ENCODE data around the gene MAP3K21.

The MAP3K21 gene

DNA sequence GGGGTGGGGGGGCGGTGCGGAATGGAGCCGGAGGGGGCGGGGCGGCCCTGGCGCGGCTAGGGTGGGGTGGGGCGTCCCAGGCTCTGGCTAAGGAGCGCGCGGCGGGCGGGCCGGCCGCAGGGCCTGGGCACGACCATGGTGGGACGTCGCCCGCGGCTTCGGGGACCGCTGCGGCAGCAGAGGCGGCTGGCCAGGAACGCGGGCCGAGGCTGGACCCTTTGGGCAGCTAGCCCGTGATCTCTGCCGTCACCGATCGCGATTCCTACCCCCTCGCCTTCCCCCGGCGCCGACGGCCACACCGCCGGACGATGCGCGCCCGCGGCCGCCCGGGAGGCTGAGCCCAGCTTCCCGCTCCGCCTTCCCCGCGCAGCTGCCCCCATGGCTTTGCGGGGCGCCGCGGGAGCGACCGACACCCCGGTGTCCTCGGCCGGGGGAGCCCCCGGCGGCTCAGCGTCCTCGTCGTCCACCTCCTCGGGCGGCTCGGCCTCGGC, at the start of gene MAP3K21:
Gene MAP3K21, plus strand, starts transcription at position 74 of the 491 bp plus-strand sequence. Its CDS starts 305 bp downstream, at position 379.
- DNase-seq (ENCODE audit: low read depth) = no peak

- DNase-seq (ENCODE audit: low read depth) = no peak
Observed at GRCh38 chr1:233278631-233279030, 48.9 kb upstream of the MAP3K21 start.

DNA sequence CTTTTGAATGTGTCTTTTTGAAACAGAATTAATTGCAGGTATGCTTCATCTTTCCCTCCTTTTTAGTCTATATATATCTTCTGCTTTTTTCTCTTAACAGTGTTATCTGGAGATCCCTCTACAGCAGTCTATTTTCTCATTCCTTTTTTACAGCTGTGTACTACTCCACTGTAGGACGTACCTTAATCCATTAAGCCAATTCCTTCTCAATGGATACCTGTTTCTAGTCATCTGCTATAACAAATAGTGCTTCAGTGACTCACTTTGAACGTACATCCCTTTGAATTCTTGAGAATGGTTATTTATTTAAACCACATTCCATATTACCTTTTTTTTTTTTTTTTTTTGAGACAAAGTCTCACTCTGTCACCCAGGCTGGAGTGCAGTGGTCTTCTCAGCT, 47.6 kb upstream of the MAP3K21 start:
- DNase-seq (ENCODE audit: low read depth) = no peak

GRCh38 chr1:233281711-233282581, 45.6 kb upstream of the MAP3K21 start:
- no peak for DNase-seq (ENCODE audit: low read depth)

DNA sequence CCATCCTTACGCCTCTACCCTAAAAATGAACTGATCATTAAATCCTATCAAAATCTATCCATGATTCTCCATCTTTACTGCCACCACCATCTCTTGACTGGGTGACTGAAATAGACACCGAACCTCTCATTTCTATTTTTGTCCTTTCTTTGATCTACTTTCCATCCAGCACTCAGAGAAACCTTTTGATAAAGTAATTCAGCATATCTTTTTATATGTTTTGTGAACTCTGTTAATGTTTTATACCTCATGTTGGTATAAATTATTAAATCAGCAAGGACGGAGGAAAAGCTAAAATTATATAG, 45.0 kb upstream of the MAP3K21 start:
- DNase-seq (ENCODE audit: low read depth) = no peak

DNA sequence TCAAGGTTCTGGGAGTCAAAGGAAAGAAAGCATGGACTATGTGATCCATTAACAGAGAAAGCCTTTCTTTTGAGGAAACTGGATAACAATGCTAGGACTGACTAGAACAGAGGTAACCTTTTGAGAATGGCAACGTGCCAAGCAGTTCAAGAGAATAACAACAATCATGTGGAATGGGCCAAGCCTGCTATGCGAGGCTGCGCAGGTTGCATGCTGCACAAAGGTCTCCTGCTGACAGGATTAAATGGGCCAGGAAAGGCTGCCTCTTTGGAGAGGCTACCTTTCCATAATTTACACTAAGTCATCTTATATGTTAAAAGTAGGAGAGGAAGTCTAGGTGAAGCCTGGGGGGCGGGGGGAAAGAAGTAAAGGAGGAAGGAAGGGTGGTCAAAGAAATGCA, 37.8 kb upstream of the MAP3K21 start:
- DNase-seq (ENCODE audit: low read depth) = no peak

DNA sequence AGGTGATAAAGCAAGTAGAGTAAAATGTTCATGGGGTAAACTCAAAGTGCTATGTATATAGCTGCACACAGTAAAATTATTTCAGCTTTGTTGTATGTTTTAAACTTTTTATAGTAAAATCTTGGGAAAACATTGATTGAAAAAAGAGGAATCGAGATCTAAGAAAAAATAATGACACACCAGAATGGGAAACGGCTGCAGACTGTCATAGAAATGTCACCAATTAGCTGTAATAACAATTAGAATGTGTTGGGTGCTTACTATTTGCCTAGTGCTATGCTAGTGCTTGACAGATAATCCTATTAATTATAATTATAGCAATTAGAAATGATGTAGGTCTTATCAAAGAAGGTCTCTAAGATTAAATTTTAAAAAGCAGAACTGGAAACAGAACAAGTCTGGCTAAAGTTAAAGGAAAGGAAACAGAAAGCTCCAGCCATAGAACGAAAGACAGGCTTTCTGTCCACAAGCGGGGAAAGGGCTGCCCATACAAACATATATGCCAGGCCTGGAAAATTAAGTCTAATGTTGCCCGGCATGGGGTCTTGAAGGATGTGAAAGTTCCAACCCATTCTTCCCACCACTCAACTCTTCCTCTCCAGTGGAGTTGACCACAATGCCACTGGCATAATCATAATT, 37.0 kb upstream of the MAP3K21 start:
- DNase-seq (ENCODE audit: low read depth) = no peak

DNA sequence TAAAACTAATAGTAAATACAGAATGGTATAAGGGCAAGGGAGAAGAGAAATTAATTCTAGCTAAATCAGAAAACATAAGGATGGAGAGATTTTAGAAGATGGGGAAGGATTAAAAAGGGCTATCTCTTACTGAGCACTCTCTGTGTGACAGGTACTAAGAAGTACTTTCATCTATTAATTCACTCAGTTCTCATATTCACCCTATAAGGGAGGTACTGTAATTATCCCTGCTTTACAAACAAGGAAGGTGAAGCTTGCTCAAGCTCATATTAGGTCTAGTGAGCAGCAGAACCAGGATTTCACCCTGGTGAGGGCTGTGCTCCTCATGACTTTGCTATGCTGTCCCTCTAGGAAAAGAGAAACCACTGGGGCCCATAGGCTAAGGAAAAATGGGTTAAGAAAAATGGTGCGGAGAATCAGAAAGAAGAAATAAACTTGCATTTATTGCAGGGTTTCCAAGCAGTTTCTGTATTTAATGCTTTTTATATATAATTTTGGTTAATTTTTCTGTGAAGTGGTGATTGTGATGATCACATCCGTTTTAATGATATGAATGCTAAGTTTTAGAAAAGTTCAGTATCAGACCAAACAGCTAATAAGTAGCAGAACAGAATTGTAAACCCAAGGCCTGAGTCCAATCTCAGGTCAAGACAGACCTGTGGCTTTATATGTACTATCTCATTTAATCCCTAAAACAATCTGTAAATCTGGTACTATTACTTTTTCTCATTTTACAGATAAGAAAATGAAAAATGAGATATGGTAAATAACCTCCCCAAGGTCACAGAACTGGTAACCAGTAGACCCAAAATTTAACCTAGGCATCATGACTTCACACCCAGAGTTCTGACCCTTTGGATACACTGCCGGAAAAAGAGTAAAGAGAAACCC, 33.7 kb upstream of the MAP3K21 start:
- no peak for DNase-seq (ENCODE audit: low read depth)

GRCh38 chr1:233294913-233295236, 32.6 kb upstream of the MAP3K21 start:
- DNase-seq (ENCODE audit: low read depth) = peak; percentile 21

- peak; percentile 32 for DNase-seq (ENCODE audit: low read depth)
Observed at GRCh38 chr1:233295237-233295974, 32.1 kb upstream of the MAP3K21 start, which contains the start of gene PCNX2. PCNX2 (minus strand) TSS chr1:233295725; CDS start chr1:233295478, 247 bp downstream.

GRCh38 chr1:233295975-233296322, 31.6 kb upstream of the MAP3K21 start:
- DNase-seq (ENCODE audit: low read depth) = no peak

- DNase-seq (ENCODE audit: low read depth) = no peak
Observed at GRCh38 chr1:233299450-233299849, 28.1 kb upstream of the MAP3K21 start.

DNA sequence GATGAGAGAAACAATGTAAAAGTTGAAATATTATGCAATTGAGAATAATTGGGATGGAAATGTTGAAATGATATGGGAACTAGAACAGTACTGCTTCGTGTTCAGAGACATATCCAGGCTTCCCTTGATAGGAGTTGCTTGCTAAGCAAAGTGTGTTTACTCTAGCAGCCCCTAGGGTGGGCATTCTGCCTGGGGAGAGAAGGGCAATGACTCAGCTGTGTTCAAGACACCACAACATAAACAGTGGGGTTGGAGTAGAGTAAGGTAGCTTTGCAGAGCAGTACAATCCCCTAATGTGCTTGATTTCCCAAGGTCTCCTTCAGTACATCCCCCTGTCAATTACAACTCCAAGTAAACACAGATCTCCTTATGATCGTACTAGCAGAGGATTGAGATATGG, 27.2 kb upstream of the MAP3K21 start:
- no peak for DNase-seq (ENCODE audit: low read depth)

- no peak for DNase-seq (ENCODE audit: low read depth)
Observed at GRCh38 chr1:233304489-233305102, 22.9 kb upstream of the MAP3K21 start.

DNA sequence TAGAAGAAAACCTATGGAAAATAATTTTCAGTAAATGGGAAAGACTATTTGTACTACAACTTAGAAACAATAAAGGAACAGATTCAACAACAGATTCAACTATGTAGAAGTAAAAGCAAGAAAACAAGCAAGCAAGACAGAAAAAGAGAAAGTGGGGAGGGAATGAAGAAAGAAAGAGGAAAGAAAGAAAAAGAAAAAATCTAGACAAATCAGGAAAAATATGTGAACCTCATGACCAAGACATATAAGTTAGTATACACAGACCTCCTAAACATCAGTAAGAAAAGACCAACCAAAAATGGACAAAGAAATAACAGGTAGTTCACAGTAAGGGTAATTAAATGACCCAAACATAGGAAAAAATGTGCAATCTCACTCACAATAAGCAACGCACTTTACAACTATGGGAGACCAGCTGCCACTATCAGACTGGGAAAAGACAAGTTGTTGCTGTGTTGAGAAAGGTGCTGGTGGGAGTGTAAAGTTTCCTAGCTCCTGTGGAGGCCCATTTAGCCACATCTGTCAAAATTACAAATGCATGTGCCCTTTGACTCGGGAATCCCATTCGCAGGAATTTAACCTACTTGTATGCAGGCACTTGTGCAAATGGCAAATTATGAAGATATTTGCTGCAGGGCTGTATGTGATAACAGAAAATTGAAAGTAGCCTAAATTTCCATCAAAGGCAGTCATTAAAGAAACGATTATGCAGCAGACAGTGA, 13.9 kb upstream of the MAP3K21 start:
- DNase-seq (ENCODE audit: low read depth) = no peak

- DNase-seq (ENCODE audit: low read depth) = no peak
Observed at GRCh38 chr1:233315718-233316301, 11.7 kb upstream of the MAP3K21 start.

DNA sequence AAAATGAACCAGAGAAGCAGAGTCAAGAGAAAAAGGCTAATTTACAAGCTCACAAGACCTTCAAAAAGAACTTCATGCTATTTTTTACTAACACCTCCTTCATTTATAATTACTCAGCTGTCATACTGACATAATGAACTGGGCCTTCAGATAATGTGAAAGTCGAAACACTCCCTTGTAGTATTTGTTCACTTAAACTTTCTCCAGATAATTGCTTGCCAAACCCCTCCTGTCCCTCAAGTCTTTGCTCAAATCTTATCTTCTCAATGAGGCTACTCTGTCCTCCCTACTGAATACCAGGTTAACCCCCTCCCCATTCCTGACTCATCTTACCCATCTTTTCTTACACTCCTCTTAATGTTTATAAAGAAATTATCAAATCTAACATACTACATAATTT, 11.1 kb upstream of the MAP3K21 start:
- DNase-seq (ENCODE audit: low read depth) = no peak

DNA sequence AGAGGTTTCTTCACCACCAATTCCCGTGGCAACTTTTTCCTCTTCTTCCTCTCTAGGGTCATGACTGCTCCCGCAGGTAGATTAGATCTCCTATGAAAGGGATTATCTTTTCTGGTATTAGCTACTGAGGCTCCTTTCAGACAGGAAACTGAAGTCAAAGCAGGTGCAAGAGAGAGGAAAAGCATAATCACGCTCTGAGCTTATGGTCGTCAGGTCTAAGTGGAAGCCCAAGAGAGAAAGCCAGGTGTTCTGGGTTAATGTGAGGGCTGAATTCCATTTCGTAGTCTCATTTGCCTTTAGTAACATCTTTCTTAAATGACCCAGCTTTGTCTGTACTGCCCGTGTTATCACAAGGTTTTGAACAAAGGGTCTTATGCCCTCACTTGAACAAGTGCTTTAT, 8.3 kb upstream of the MAP3K21 start:
- DNase-seq (ENCODE audit: low read depth) = no peak

GRCh38 chr1:233320023-233320422, 7.5 kb upstream of the MAP3K21 start:
- no peak for DNase-seq (ENCODE audit: low read depth)

GRCh38 chr1:233323718-233324117, 3.8 kb upstream of the MAP3K21 start:
- no peak for DNase-seq (ENCODE audit: low read depth)
